Measurements from ENCODE around the gene EVL.

DNA sequence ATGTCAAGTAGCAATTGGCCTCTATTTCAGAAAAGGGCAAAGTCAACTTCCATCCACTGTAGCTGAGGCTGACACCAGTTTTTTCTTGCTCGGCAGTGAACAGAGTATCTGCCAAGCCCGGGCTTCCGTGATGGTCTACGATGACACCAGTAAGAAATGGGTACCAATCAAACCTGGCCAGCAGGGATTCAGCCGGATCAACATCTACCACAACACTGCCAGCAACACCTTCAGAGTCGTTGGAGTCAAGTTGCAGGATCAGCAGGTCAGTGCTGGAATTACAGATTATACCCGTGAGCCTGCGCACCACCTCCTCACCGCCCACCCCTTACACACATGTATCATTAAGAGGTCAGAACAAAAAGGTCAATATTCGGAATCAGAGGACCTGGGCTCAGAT is 19.4 kb downstream of the EVL start:
- TF ChIP-seq POLR2A (IDR thresholded peaks at IDR 0.05; ENCODE audit: low read depth, low read length) (no peak), FOS (IDR thresholded peaks at IDR 0.05; ENCODE audit: borderline replicate concordance, insufficient read depth, low read length) (no peak), POLR2AphosphoS5 (IDR thresholded peaks at IDR 0.05; ENCODE audit: insufficient read depth, low read depth, low read length) (no peak)
- TF ChIP-seq, protein P1, sequence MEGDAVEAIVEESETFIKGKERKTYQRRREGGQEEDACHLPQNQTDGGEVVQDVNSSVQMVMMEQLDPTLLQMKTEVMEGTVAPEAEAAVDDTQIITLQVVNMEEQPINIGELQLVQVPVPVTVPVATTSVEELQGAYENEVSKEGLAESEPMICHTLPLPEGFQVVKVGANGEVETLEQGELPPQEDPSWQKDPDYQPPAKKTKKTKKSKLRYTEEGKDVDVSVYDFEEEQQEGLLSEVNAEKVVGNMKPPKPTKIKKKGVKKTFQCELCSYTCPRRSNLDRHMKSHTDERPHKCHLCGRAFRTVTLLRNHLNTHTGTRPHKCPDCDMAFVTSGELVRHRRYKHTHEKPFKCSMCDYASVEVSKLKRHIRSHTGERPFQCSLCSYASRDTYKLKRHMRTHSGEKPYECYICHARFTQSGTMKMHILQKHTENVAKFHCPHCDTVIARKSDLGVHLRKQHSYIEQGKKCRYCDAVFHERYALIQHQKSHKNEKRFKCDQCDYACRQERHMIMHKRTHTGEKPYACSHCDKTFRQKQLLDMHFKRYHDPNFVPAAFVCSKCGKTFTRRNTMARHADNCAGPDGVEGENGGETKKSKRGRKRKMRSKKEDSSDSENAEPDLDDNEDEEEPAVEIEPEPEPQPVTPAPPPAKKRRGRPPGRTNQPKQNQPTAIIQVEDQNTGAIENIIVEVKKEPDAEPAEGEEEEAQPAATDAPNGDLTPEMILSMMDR (IDR thresholded peaks at IDR 0.05; ENCODE audit: extremely low read depth in 1 of 2, insufficient read depth in 1 of 2, low read depth in 1 of 2, low read length in 2 of 2), result no peak

Measured in endothelial cell of umbilical vein (primary cell).